Activated naive CD4-positive, alpha-beta T cell treated with anti-CD3 and anti-CD28 coated beads, Interleukin-2, amount 50 U/mL, for 72 hours (primary cell): ENCODE measurements around the gene UNC5A. TPM values are rescaled to one million over a fixed set of nuclear protein-coding genes. Genes with fewer than 3 reads are reported as not detected.

Source experiments
- ATAC-seq, 2 donors: fragments of 150-1000 bp; cut with Tn5 transposase; 2 replicates each; pipeline ENCODE4 v1.10.0; 2021; ENCODE audit warnings: mild to moderate bottlenecking in 2 of 2, moderate library complexity in 2 of 2
- DNase-seq, 2 donors: peaks; one replicate each; pipeline ENCODE4 v3.0.0; 2021 to 2022; ENCODE audit warnings: low spot score in 2 of 2
- H3K27ac Mint-ChIP-seq, 2 donors: one replicate each; pipeline ENCODE4 v1.8.0; 2022; ENCODE audit warnings: mild to moderate bottlenecking in 2 of 2, mixed read lengths in 2 of 2
- H3K36me3 Mint-ChIP-seq, 2 donors: one replicate each; pipeline ENCODE4 v1.8.0; 2022; ENCODE audit warnings: mixed read lengths in 2 of 2
- H3K9me3 Mint-ChIP-seq, 2 donors: one replicate each; pipeline ENCODE4 v1.8.0; 2022; ENCODE audit warnings: mixed read lengths in 2 of 2
- total RNA-seq, 2 donors: library from RNA; stranded (reverse); gene quantifications; one replicate each; pipeline ENCODE4 v1.2.3, GENCODE V29; 2022

The UNC5A gene
- total RNA-seq, 2 donors from 2014 or later = 0.08 TPM; not detected in 1

DNA sequence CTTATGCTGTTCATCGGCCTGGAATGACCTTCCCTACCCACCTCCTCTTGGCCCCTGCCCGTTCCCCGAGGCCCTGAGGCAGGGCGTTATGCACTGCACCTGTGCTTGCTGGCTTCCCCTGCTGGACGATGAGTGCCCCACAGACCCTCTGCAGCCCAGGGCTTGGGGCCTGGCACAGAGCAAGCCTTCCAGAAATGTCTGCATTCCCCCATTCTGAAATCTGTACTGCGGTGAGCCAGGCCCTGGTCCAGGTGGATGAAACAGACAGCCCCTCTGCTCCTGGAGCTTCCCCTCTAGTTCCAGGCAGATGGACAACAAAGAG lies 35.0 kb downstream of the UNC5A start:
- ATAC-seq (no peak), DNase-seq (no peak)
- H3K27ac Mint-ChIP-seq = no peak overlapping the region
- H3K9me3 Mint-ChIP-seq = no peaks in the 10 kb centered on the region
- no peaks in the 10 kb centered on the region for H3K36me3 Mint-ChIP-seq

DNA sequence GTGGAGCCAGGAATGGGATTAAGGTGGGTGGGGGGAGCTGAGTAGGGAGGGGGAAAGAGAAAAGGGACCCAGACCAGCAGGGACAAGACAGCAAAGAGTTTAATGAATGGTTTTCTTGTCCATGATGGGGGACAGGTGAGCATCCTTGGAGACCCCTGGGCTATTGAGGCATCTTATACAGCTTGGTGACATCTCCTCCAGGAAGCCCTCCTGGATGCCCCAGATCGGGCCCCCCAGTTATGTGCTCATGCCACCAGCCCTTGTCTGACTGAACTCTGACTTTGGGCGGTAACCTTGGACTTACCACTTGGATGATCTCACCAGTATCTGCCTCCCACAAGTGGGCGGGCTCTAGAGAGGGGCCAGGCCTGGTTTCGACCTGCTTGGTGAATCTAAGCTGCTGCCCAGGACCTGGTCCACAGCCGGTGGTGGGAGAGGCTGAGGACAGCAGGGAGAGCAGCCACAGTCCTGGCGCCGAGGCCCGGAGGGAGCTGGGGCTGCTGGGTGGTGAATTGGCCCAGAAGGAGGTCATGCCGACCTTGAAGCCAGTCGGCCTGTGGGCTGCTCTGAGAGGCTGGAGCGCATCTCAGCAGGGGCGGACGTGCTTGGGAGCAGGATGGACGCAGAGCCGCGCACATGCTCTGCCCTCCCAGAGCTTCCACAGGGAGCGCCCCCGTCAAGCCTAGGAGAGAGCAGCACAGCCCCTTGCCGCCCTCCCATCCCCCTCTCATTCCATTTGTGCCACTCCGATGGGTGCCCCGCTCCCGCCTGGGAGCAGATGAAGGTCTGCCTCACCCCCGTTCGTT lies 36.2 kb downstream of the UNC5A start:
- Mint-ChIP-seq H3K27ac (no peak overlapping the region), H3K36me3 (no peaks in the 10 kb centered on the region), H3K9me3 (no peaks in the 10 kb centered on the region)
- DNase-seq = no peak
- ATAC-seq = peak in 1 of 2 donors; percentile 22

DNA sequence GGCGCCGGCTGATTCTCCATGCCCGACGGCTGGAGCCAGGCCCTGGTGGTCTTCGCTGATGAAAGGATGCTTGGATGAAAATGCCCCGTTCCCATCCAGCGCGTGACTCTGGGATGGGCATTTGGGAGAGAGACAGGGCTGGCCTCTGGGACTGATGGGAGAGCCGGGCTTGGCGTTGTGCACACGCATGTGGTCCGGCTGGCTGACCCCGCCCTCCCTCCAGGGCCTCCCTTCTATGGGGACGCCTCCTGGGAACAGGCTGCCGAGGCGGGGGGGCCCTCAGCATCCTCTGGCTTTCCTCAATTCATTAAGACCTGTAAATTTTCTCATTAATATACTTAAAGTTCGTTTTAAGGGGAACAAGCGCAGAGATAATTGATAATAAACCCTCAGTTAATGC lies 36.8 kb downstream of the UNC5A start:
- ATAC-seq (no peak), DNase-seq (no peak)
- Mint-ChIP-seq H3K36me3 (no peaks in the 10 kb centered on the region), H3K27ac (no peak overlapping the region), H3K9me3 (no peaks in the 10 kb centered on the region)

GRCh38 chr5:176847726-176848290 lies 37.4 kb downstream of the UNC5A start:
- no peaks in the 10 kb centered on the region for H3K36me3 Mint-ChIP-seq
- DNase-seq (no peak), ATAC-seq (no peak)
- no peak overlapping the region for H3K27ac Mint-ChIP-seq
- no peaks in the 10 kb centered on the region for H3K9me3 Mint-ChIP-seq

- H3K27ac Mint-ChIP-seq = no peak overlapping the region
- H3K9me3 Mint-ChIP-seq = no peaks in the 10 kb centered on the region
- H3K36me3 Mint-ChIP-seq = no peaks in the 10 kb centered on the region
- ATAC-seq = no peak
- DNase-seq = no peak
Observed at GRCh38 chr5:176848651-176849050, 38.3 kb downstream of the UNC5A start.

- ATAC-seq = no peak
- no peaks in the 10 kb centered on the region for H3K36me3 Mint-ChIP-seq
- H3K27ac Mint-ChIP-seq = no peak overlapping the region
- no peaks in the 10 kb centered on the region for H3K9me3 Mint-ChIP-seq
- no peak for DNase-seq
Observed at GRCh38 chr5:176849611-176850227, 39.4 kb downstream of the UNC5A start.

GRCh38 chr5:176850371-176851245 lies 40.2 kb downstream of the UNC5A start:
- no peaks in the 10 kb centered on the region for H3K36me3 Mint-ChIP-seq
- no peak for ATAC-seq
- no peak for DNase-seq
- H3K27ac Mint-ChIP-seq = peak overlapping the region in 1 of 2 donors; percentile 65
- H3K9me3 Mint-ChIP-seq = no peaks in the 10 kb centered on the region

DNA sequence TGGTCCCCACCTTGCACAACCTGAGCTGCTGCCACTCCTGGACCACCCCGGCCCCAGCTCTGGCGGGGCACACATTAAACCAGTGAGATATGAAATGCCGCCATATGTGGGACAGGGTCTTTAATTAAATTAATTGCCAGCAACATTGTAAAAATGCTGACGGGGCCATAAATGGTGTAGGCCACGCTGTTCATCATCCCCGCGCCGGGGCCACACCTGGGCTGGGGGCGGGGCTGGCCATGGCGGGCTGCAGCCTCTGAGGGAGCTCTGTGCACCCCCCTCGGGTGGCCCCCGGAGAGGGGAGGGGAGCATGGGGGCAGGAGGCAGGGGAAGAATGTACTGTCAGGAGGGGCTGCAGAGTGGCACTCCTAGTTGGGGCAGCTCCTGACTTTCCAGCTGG lies 41.0 kb downstream of the UNC5A start:
- DNase-seq (no peak), ATAC-seq (no peak)
- no peaks in the 10 kb centered on the region for H3K36me3 Mint-ChIP-seq
- no peaks in the 10 kb centered on the region for H3K9me3 Mint-ChIP-seq
- H3K27ac Mint-ChIP-seq = peak overlapping the region in 1 of 2 donors; percentile 65

GRCh38 chr5:176851871-176852658 lies 41.7 kb downstream of the UNC5A start:
- Mint-ChIP-seq H3K36me3 (no peaks in the 10 kb centered on the region), H3K9me3 (no peaks in the 10 kb centered on the region), H3K27ac (no peak overlapping the region)
- ATAC-seq = no peak
- DNase-seq = no peak

DNA sequence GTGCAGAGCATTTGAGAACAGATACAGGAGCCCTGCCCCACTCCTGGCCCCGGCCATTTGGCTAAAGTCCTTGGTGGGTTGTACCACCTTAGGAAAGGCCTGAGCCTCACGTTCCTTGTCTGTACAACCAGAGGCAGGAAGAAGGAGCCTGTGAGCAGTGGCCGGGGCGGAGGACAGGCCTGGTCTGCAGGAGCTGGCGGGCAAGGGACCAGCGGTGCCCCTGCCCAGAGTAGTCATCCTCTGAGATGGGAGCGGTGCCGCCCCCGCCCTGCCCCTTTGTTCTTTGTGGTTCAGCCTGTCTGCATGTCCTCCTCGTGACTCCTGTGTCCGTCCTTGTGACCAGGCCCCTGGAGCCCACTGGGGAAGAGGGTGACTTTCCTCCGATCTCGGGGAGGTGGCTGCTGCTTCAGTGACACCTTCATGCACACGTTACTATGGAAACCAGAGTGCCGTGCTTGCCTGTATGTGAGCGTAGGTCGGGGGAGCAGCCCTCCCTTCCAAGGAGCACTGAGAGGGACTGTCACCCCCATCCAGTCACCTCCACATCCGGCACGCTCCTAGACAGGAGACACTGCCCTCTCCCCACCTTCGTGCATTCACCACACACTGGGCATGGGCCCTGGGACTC lies 42.9 kb downstream of the UNC5A start:
- Mint-ChIP-seq H3K27ac (no peak overlapping the region), H3K9me3 (no peaks in the 10 kb centered on the region), H3K36me3 (no peaks in the 10 kb centered on the region)
- DNase-seq (no peak), ATAC-seq (no peak)

DNA sequence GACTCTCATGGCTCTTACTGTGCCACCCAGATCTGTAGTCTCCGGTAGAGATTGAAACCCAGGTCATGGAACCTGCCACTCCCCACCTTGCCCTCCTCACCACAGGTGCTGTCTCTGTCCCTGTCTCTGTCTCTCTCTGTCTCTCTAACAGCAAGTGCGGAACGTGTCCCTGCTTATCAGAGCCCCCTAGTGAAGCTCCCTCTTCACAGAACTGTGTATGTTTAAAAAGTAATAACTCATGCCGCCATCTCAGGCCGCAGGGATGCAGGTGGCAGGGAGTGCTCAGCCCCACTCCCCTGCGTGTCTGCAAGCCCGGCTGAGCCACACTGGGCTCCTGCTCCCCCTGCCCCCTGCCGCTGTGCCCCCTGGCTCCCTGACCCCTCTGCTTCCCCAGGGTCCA lies 43.8 kb downstream of the UNC5A start:
- H3K9me3 Mint-ChIP-seq = no peaks in the 10 kb centered on the region
- DNase-seq (no peak), ATAC-seq (no peak)
- H3K36me3 Mint-ChIP-seq = no peaks in the 10 kb centered on the region
- H3K27ac Mint-ChIP-seq = no peak overlapping the region

GRCh38 chr5:176855598-176855997 lies 45.2 kb downstream of the UNC5A start:
- ATAC-seq (no peak), DNase-seq (no peak)
- Mint-ChIP-seq H3K36me3 (no peaks in the 10 kb centered on the region), H3K27ac (no peak overlapping the region), H3K9me3 (no peaks in the 10 kb centered on the region)

DNA sequence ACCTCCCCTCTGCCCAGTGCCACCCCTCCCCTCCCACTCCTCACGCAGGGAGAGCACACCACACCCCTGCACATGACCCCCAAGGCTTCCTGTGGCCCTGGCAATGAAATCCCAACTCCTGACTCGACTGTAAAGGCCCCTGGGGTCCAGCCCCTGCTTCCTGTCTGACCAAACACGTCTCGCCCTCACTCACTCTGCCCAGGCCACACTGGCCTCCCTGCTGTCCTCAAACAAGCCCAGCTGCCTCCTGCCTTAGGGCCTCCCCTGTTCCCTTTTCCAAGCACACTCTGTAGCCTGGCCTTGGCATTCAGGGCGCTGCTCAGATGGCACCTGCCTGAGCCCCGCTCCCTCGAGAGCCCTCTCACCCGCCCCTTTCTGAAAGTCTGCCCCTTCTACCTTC lies 46.4 kb downstream of the UNC5A start:
- Mint-ChIP-seq H3K36me3 (no peaks in the 10 kb centered on the region), H3K27ac (no peak overlapping the region), H3K9me3 (no peaks in the 10 kb centered on the region)

GRCh38 chr5:176857216-176857893 lies 47.0 kb downstream of the UNC5A start:
- Mint-ChIP-seq H3K27ac (no peak overlapping the region), H3K9me3 (no peaks in the 10 kb centered on the region), H3K36me3 (no peaks in the 10 kb centered on the region)
- DNase-seq (no peak), ATAC-seq (no peak)

More for the DNA sequence above, 46.4 kb downstream of the UNC5A start:
- DNase-seq (no peak), ATAC-seq (no peak)

GRCh38 chr5:176857894-176858273 lies 47.5 kb downstream of the UNC5A start:
- no peaks in the 10 kb centered on the region for H3K36me3 Mint-ChIP-seq
- H3K9me3 Mint-ChIP-seq = no peaks in the 10 kb centered on the region
- ATAC-seq (no peak), DNase-seq (no peak)
- H3K27ac Mint-ChIP-seq = no peak overlapping the region

GRCh38 chr5:176859916-176860315 lies 49.6 kb downstream of the UNC5A start:
- Mint-ChIP-seq H3K27ac (no peak overlapping the region), H3K9me3 (no peaks in the 10 kb centered on the region), H3K36me3 (no peaks in the 10 kb centered on the region)
- DNase-seq = no peak
- ATAC-seq = no peak
